ENCODE results near the gene ARHGAP28. TPM values are rescaled to one million over a fixed set of nuclear protein-coding genes. Genes with fewer than 3 reads are reported as not detected.

The ARHGAP28 gene
- total RNA-seq, 2 experiments from 2014 or later = not detected

GRCh38 chr18:6752202-6752860, 22.8 kb downstream of the ARHGAP28 start:
- Mint-ChIP-seq H3K36me3 (ENCODE audit: low read depth) (no peaks in the 10 kb centered on the region), H3K9me3 (ENCODE audit: low read depth) (peaks cover 2% of the 10 kb centered on the region), H3K4me1 (no peaks in the 10 kb centered on the region), H3K27me3 (peaks cover 4% of the 10 kb centered on the region), H3K4me3 (no peak overlapping the region), H3K27ac (no peak overlapping the region)
- POLR2A ChIA-PET = no interaction called here
- ATAC-seq (no peak), DNase-seq (no peak)
- CTCF ChIA-PET = interaction anchor here (0.6 to 0.8 kb wide), 2 partner anchors 8 to 12 kb away, joined by 3 read pairs; no protein-coding TSS in a partner anchor
- intact Hi-C loops (cut with DNase I, micrococcal nuclease) = no loop called here

GRCh38 chr18:6755107-6755506, 25.6 kb downstream of the ARHGAP28 start:
- no peak for DNase-seq

GRCh38 chr18:6757931-6758330, 28.4 kb downstream of the ARHGAP28 start:
- H3K36me3 Mint-ChIP-seq (ENCODE audit: low read depth) = no peaks in the 10 kb centered on the region
- H3K27ac Mint-ChIP-seq = no peak overlapping the region
- DNase-seq = no peak
- H3K4me1 Mint-ChIP-seq = no peaks in the 10 kb centered on the region
- no peak overlapping the region for H3K4me3 Mint-ChIP-seq
- ATAC-seq = no peak
- CTCF ChIA-PET = no interaction called here
- POLR2A ChIA-PET = no interaction called here
- peaks cover 2% of the 10 kb centered on the region for H3K27me3 Mint-ChIP-seq
- intact Hi-C loops (cut with DNase I, micrococcal nuclease) = no loop called here
- no peaks in the 10 kb centered on the region for H3K9me3 Mint-ChIP-seq (ENCODE audit: low read depth)

More at GRCh38 chr18:6755107-6755506, 25.6 kb downstream of the ARHGAP28 start:
- intact Hi-C loops (cut with DNase I, micrococcal nuclease) = no loop called here
- H3K4me1 Mint-ChIP-seq = no peaks in the 10 kb centered on the region
- H3K4me3 Mint-ChIP-seq = no peak overlapping the region
- H3K36me3 Mint-ChIP-seq (ENCODE audit: low read depth) = no peaks in the 10 kb centered on the region
- no peaks in the 10 kb centered on the region for H3K9me3 Mint-ChIP-seq (ENCODE audit: low read depth)
- ChIA-PET CTCF (interaction anchor here (1.2 kb wide), 1 partner anchor 14 kb away, joined by 3 read pairs; no protein-coding TSS in a partner anchor), POLR2A (no interaction called here)
- ATAC-seq = no peak
- H3K27me3 Mint-ChIP-seq = peaks cover 4% of the 10 kb centered on the region
- H3K27ac Mint-ChIP-seq = no peak overlapping the region

- no peaks in the 10 kb centered on the region for H3K36me3 Mint-ChIP-seq (ENCODE audit: low read depth)
Observed at GRCh38 chr18:6759579-6759978, 30.1 kb downstream of the ARHGAP28 start.

GRCh38 chr18:6763524-6763923, 34.0 kb downstream of the ARHGAP28 start:
- H3K4me1 Mint-ChIP-seq = no peaks in the 10 kb centered on the region
- H3K36me3 Mint-ChIP-seq (ENCODE audit: low read depth) = no peaks in the 10 kb centered on the region
- ChIA-PET POLR2A (no interaction called here), CTCF (interaction anchor here (0.7 kb wide), 1 partner anchor 14 kb away, joined by 3 read pairs; no protein-coding TSS in a partner anchor)
- no peaks in the 10 kb centered on the region for H3K27me3 Mint-ChIP-seq
- intact Hi-C loops (cut with DNase I, micrococcal nuclease) = no loop called here
- no peak for DNase-seq
- H3K27ac Mint-ChIP-seq = no peak overlapping the region
- no peak overlapping the region for H3K4me3 Mint-ChIP-seq
- no peak for ATAC-seq
- H3K9me3 Mint-ChIP-seq (ENCODE audit: low read depth) = peaks cover 6% of the 10 kb centered on the region

More at GRCh38 chr18:6759579-6759978, 30.1 kb downstream of the ARHGAP28 start:
- ChIA-PET POLR2A (no interaction called here), CTCF (no interaction called here)
- intact Hi-C loops (cut with DNase I, micrococcal nuclease) = no loop called here
- peaks cover 2% of the 10 kb centered on the region for H3K27me3 Mint-ChIP-seq
- ATAC-seq (no peak), DNase-seq (no peak)
- H3K27ac Mint-ChIP-seq = no peak overlapping the region
- no peak overlapping the region for H3K4me3 Mint-ChIP-seq
- H3K9me3 Mint-ChIP-seq (ENCODE audit: low read depth) = no peaks in the 10 kb centered on the region
- H3K4me1 Mint-ChIP-seq = no peaks in the 10 kb centered on the region

GRCh38 chr18:6764382-6764781, 34.9 kb downstream of the ARHGAP28 start:
- DNase-seq (no peak), ATAC-seq (no peak)
- no peak overlapping the region for H3K27ac Mint-ChIP-seq
- POLR2A ChIA-PET = no interaction called here
- H3K36me3 Mint-ChIP-seq (ENCODE audit: low read depth) = no peaks in the 10 kb centered on the region
- H3K4me3 Mint-ChIP-seq = no peak overlapping the region
- no peaks in the 10 kb centered on the region for H3K4me1 Mint-ChIP-seq
- H3K27me3 Mint-ChIP-seq = no peaks in the 10 kb centered on the region
- CTCF ChIA-PET = no interaction called here
- H3K9me3 Mint-ChIP-seq (ENCODE audit: low read depth) = peaks cover 6% of the 10 kb centered on the region
- intact Hi-C loops (cut with DNase I, micrococcal nuclease) = no loop called here

GRCh38 chr18:6773777-6774176, 44.3 kb downstream of the ARHGAP28 start:
- Mint-ChIP-seq H3K27ac (no peak overlapping the region), H3K36me3 (ENCODE audit: low read depth) (no peaks in the 10 kb centered on the region), H3K27me3 (peaks cover 3% of the 10 kb centered on the region), H3K9me3 (ENCODE audit: low read depth) (no peaks in the 10 kb centered on the region), H3K4me3 (no peak overlapping the region), H3K4me1 (no peaks in the 10 kb centered on the region)
- ChIA-PET POLR2A (interaction anchor here (0.6 kb wide), 1 partner anchor 374 kb away, joined by 3 read pairs; no protein-coding TSS in a partner anchor), CTCF (no interaction called here)
- intact Hi-C loops (cut with DNase I, micrococcal nuclease) = no loop called here
- ATAC-seq (no peak), DNase-seq (no peak)

GRCh38 chr18:6775237-6775636, 45.7 kb downstream of the ARHGAP28 start:
- no peak for DNase-seq
- POLR2A ChIA-PET = no interaction called here
- Mint-ChIP-seq H3K9me3 (ENCODE audit: low read depth) (no peaks in the 10 kb centered on the region), H3K4me3 (no peak overlapping the region), H3K36me3 (ENCODE audit: low read depth) (no peaks in the 10 kb centered on the region), H3K27ac (no peak overlapping the region), H3K4me1 (no peaks in the 10 kb centered on the region), H3K27me3 (peaks cover 3% of the 10 kb centered on the region)
- intact Hi-C loops (cut with DNase I, micrococcal nuclease) = no loop called here
- CTCF ChIA-PET = no interaction called here
- ATAC-seq = no peak

- H3K27me3 Mint-ChIP-seq = peaks cover 3% of the 10 kb centered on the region
- intact Hi-C loops (cut with DNase I, micrococcal nuclease) = no loop called here
- no peak overlapping the region for H3K27ac Mint-ChIP-seq
- ChIA-PET POLR2A (no interaction called here), CTCF (no interaction called here)
- H3K9me3 Mint-ChIP-seq (ENCODE audit: low read depth) = no peaks in the 10 kb centered on the region
- ATAC-seq = no peak
- no peaks in the 10 kb centered on the region for H3K36me3 Mint-ChIP-seq (ENCODE audit: low read depth)
- no peak overlapping the region for H3K4me3 Mint-ChIP-seq
- no peak for DNase-seq
- no peaks in the 10 kb centered on the region for H3K4me1 Mint-ChIP-seq
Observed at GRCh38 chr18:6775702-6776101, 46.2 kb downstream of the ARHGAP28 start.

- Mint-ChIP-seq H3K4me3 (no peak overlapping the region), H3K9me3 (ENCODE audit: low read depth) (no peaks in the 10 kb centered on the region), H3K36me3 (ENCODE audit: low read depth) (no peaks in the 10 kb centered on the region), H3K27ac (no peak overlapping the region), H3K27me3 (peaks cover 3% of the 10 kb centered on the region), H3K4me1 (no peaks in the 10 kb centered on the region)
- DNase-seq (no peak), ATAC-seq (no peak)
- ChIA-PET CTCF (no interaction called here), POLR2A (no interaction called here)
- intact Hi-C loops (cut with DNase I, micrococcal nuclease) = no loop called here
Observed at GRCh38 chr18:6776188-6776587, 46.7 kb downstream of the ARHGAP28 start.

GRCh38 chr18:6777509-6777908, 48.0 kb downstream of the ARHGAP28 start:
- DNase-seq (no peak), ATAC-seq (no peak)
- intact Hi-C loops (cut with DNase I, micrococcal nuclease) = no loop called here
- POLR2A ChIA-PET = no interaction called here
- Mint-ChIP-seq H3K9me3 (ENCODE audit: low read depth) (no peaks in the 10 kb centered on the region), H3K36me3 (ENCODE audit: low read depth) (no peaks in the 10 kb centered on the region), H3K4me1 (no peaks in the 10 kb centered on the region), H3K27me3 (peaks cover 3% of the 10 kb centered on the region), H3K4me3 (no peak overlapping the region), H3K27ac (no peak overlapping the region)
- CTCF ChIA-PET = no interaction called here

GRCh38 chr18:6778459-6779247, 49.1 kb downstream of the ARHGAP28 start:
- CTCF ChIA-PET = interaction anchor here (1.0 kb wide), 1 partner anchor 26 kb away, joined by 3 read pairs; no protein-coding TSS in a partner anchor

More at GRCh38 chr18:6778459-6779247, 49.1 kb downstream of the ARHGAP28 start:
- no peak for ATAC-seq
- Mint-ChIP-seq H3K4me3 (no peak overlapping the region), H3K27me3 (peaks cover 3% of the 10 kb centered on the region), H3K27ac (no peak overlapping the region), H3K4me1 (no peaks in the 10 kb centered on the region), H3K36me3 (ENCODE audit: low read depth) (no peaks in the 10 kb centered on the region), H3K9me3 (ENCODE audit: low read depth) (no peaks in the 10 kb centered on the region)
- intact Hi-C loops (cut with DNase I, micrococcal nuclease) = no loop called here
- POLR2A ChIA-PET = no interaction called here
- no peak for DNase-seq
